ENCODE measurements around the gene RB1. TPM values are rescaled to one million over a fixed set of nuclear protein-coding genes. Genes with fewer than 3 reads are reported as not detected.

Gene RB1
- total and polyA plus RNA-seq, 2 experiments from 2014 or later: 19.5 to 22.3 TPM

- H3K27ac ChIP-seq (ENCODE audit: low read depth): no peak overlapping the region
- H3K27me3 ChIP-seq (ENCODE audit: insufficient read depth): no peaks in the 10 kb centered on the region
- H3K36me3 ChIP-seq (ENCODE audit: insufficient read depth): peaks cover 6% of the 10 kb centered on the region; the same call in 1 of the 2 replicates
- Mint-ChIP-seq H3K4me3 (no peak overlapping the region), H3K36me3 (ENCODE audit: low read depth) (peaks cover 29% of the 10 kb centered on the region), H3K9me3 (peaks cover 28% of the 10 kb centered on the region), H3K27me3 (ENCODE audit: insufficient read depth, low read depth, poor library complexity) (no peaks in the 10 kb centered on the region), H3K4me1 (no peaks in the 10 kb centered on the region; the same call in 2 of the 3 replicates), H3K27ac (no peak overlapping the region)
- DNase-seq (ENCODE audit: low spot score) (no peak), ATAC-seq (no peak; the same call in 2 of the 3 replicates)
- no peak overlapping the region for H2AFZ ChIP-seq
- no peaks in the 10 kb centered on the region for H3K4me1 ChIP-seq (ENCODE audit: insufficient read depth)
- TF ChIP-seq EZH2phosphoT487 (IDR thresholded peaks at IDR 0.05; ENCODE audit: unreplicated experiment): no peak
- no peak for TF ChIP-seq REST (IDR thresholded peaks at IDR 0.05; ENCODE audit: unreplicated experiment)
- TF ChIP-seq POLR2AphosphoS5 (IDR thresholded peaks at IDR 0.05; ENCODE audit: low read depth): no peak
- TF ChIP-seq CREB1 (CRISPR knock-in tag; IDR thresholded peaks at IDR 0.05; ENCODE audit: low read depth): no peak
- no peak for TF ChIP-seq STAT1 (IDR thresholded peaks at IDR 0.05; ENCODE audit: unreplicated experiment)
- no peak for TF ChIP-seq ZNF114 (CRISPR knock-in tag; IDR thresholded peaks at IDR 0.05)
- TF ChIP-seq ETS1 (IDR thresholded peaks at IDR 0.05): no peak
- no peak for TF ChIP-seq JUNB (IDR thresholded peaks at IDR 0.05; ENCODE audit: unreplicated experiment)
- no peak for TF ChIP-seq EZH2 (IDR thresholded peaks at IDR 0.05; ENCODE audit: low read depth, unreplicated experiment)
- no peak for TF ChIP-seq CTCF (conservative IDR thresholded peaks at IDR 0.05; ENCODE audit: low read depth in 2 of 2)
- TF ChIP-seq ZNF331 (CRISPR knock-in tag; IDR thresholded peaks at IDR 0.05; ENCODE audit: low read depth): no peak
- TF ChIP-seq ZNF462 (CRISPR knock-in tag; IDR thresholded peaks at IDR 0.05): no peak
- no peak for TF ChIP-seq NANOG (IDR thresholded peaks at IDR 0.05; ENCODE audit: borderline replicate concordance)
- no peak overlapping the region for H3K4me3 ChIP-seq
- H3F3A ChIP-seq (replicated peaks; ENCODE audit: low read depth): no peaks in the 10 kb centered on the region
- H4K20me1 ChIP-seq (replicated peaks; ENCODE audit: insufficient read depth): no peaks in the 10 kb centered on the region
- H3K4me2 ChIP-seq: no peak overlapping the region
- no peaks in the 10 kb centered on the region for H3K9me2 ChIP-seq (ENCODE audit: insufficient read depth)
- peaks cover 11% of the 10 kb centered on the region; the same call in 1 of the 2 replicates for H3K79me2 ChIP-seq (replicated peaks; ENCODE audit: insufficient read depth)
Observed at GRCh38 chr13:48318377-48318811, 14.8 kb downstream of the RB1 start.

Measured in GM23338 (cell line).